Measurements from ENCODE around the gene CLCNKA. TPM values are rescaled to one million over a fixed set of nuclear protein-coding genes. Genes with fewer than 3 reads are reported as not detected.
"Not testable (repeated sequence)": the region's sequence is repeated elsewhere in the genome, so short reads cannot be mapped to it uniquely, and the experiment has no call there.

CLCNKA gene
- total and polyA plus RNA-seq, 7 experiments from 2014 or later, result not detected

DNA sequence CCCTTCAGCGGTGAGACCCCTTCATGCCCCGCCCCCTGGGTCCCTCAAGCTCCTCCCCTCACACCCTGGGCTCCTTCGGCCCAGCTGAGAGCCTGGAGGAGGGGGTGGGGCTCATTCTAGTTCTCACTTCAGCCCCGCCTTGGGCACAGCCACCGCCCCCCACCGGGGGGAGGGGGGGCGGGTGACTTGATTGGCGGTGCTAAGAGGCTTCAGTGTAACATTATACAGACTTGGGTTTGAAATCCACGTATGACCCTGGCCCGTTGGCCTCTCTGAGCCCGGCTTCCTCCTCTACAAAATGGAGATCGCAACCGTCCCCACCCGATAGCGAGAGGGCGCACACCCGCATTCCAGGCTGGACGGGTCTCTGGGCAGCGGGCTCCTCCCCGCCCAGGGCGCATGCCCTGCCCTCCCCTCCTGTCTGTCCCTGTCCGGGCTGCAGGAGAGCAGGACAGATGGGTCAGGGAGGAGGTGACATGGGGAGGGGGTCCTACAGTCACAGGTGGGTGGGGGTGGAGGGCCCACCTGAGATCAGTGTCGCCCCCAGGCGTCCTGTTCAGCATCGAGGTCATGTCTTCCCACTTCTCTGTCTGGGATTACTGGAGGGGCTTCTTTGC, 26.8 kb downstream of the CLCNKA start:
- Mint-ChIP-seq H3K27ac (no peak overlapping the region), H3K4me3 (peak overlapping the region in 8 of 10 donors; percentile 36 to 73 (median 64)), H3K36me3 (no peaks in the 10 kb centered on the region), H3K9me3 (peaks cover 0 to 1% (median 0%) of the 10 kb centered on the region in 11 donors), H3K27me3 (peaks cover 0 to 19% (median 13%) of the 10 kb centered on the region in 5 donors), H3K4me1 (peaks cover 0 to 7% (median 0%) of the 10 kb centered on the region in 7 donors)
- no peaks in the 10 kb centered on the region for H3K27me3 ChIP-seq (ENCODE audit: control insufficient read depth in 2 of 2, insufficient read depth in 2 of 2, low read length in 2 of 2)
- no peak overlapping the region for H3K4me3 ChIP-seq (ENCODE audit: low read length)
- no peaks in the 10 kb centered on the region for H3K36me3 ChIP-seq (ENCODE audit: control insufficient read depth in 2 of 3, insufficient read depth in 3 of 3, low read length in 3 of 3)
- no peaks in the 10 kb centered on the region for H3K9me3 ChIP-seq (ENCODE audit: control insufficient read depth in 2 of 3, low read length in 3 of 3)
- H3K4me1 ChIP-seq (ENCODE audit: control insufficient read depth in 2 of 2, insufficient read depth in 2 of 2, low read length in 2 of 2), result no peaks in the 10 kb centered on the region
- ATAC-seq, result peak; percentile 61
- ChIA-PET POLR2A (no interaction called here), CTCF (no interaction called here)
- intact Hi-C loops (cut with micrococcal nuclease), result no loop called here
- DNase-seq, result peak in 8 of 9 donors; percentile 11 to 51 (median 28)
- H3K27ac ChIP-seq (ENCODE audit: low read depth, low read length), result no peak overlapping the region

DNA sequence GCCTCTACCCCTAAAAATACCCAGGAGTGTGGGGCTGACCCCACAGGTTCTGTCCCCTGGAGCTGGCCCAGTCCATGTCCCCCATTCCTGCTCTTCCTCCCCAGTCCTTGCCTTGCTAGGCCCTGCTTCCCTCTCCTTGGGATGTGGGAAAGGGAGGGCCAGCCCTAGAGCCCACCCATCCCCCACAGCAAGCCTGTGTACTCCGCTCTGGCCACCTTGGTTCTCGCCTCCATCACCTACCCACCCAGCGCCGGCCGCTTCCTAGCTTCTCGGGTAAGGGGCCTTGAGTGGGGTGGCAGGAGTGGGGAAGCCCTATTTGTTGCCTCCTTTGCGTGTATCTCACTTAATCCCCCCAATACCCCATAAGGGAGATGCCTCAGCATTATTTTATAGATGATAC, 28.5 kb downstream of the CLCNKA start:
- POLR2A ChIA-PET, result no interaction called here
- H3K27me3 Mint-ChIP-seq, result peaks cover 0 to 19% (median 11%) of the 10 kb centered on the region in 5 donors
- intact Hi-C loops (cut with micrococcal nuclease), result no loop called here

DNA sequence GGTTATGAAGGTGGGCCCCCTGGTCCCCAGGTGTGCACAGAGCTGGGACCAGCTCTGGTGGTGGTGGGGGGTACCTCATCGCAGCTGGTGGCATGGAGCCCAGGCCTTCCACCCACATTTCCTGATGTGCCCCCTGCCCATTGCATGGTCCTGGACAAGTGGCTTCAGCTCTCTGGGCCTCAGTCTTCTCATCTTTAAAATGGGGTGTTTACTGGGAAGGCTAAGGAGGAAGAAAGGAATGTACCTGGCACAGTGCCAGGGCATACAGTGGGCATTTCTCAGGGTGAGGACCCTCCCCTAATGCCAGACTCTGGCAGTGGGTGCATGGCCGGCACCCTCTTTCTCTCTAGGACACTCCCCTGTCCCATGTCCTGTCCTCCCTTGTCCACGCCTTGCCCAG, 29.2 kb downstream of the CLCNKA start:
- no peaks in the 10 kb centered on the region for H3K9me3 Mint-ChIP-seq
- no peaks in the 10 kb centered on the region for H3K36me3 Mint-ChIP-seq
- no peaks in the 10 kb centered on the region for H3K36me3 ChIP-seq (ENCODE audit: control insufficient read depth in 2 of 3, insufficient read depth in 3 of 3, low read length in 3 of 3)
- no peaks in the 10 kb centered on the region for H3K4me1 ChIP-seq (ENCODE audit: control insufficient read depth in 2 of 2, insufficient read depth in 2 of 2, low read length in 2 of 2)
- H3K4me3 Mint-ChIP-seq, result no peak overlapping the region
- ChIA-PET POLR2A (no interaction called here), CTCF (interaction anchor here (0.5 kb wide), 1 partner anchor 187 kb away, joined by 3 read pairs; no protein-coding TSS in a partner anchor)
- H3K4me1 Mint-ChIP-seq, result peaks cover 3 to 10% (median 4%) of the 10 kb centered on the region in 7 donors
- intact Hi-C loops (cut with micrococcal nuclease), result no loop called here
- no peak for DNase-seq
- no peak overlapping the region for H3K4me3 ChIP-seq (ENCODE audit: low read length)
- H3K27ac ChIP-seq (ENCODE audit: low read depth, low read length), result no peak overlapping the region
- ATAC-seq, result no peak
- no peaks in the 10 kb centered on the region for H3K27me3 ChIP-seq (ENCODE audit: control insufficient read depth in 2 of 2, insufficient read depth in 2 of 2, low read length in 2 of 2)
- H3K27ac Mint-ChIP-seq, result peak overlapping the region in 1 of 9 donors; percentile 20
- no peaks in the 10 kb centered on the region for H3K9me3 ChIP-seq (ENCODE audit: control insufficient read depth in 2 of 3, low read length in 3 of 3)
- peaks cover 0 to 19% (median 11%) of the 10 kb centered on the region in 5 donors for H3K27me3 Mint-ChIP-seq

More for the DNA sequence above, 28.5 kb downstream of the CLCNKA start:
- Histone ChIP-seq H3K9me3 (ENCODE audit: control insufficient read depth in 2 of 3, low read length in 3 of 3) (no peaks in the 10 kb centered on the region), H3K4me1 (ENCODE audit: control insufficient read depth in 2 of 2, insufficient read depth in 2 of 2, low read length in 2 of 2) (no peaks in the 10 kb centered on the region), H3K27me3 (ENCODE audit: control insufficient read depth in 2 of 2, insufficient read depth in 2 of 2, low read length in 2 of 2) (no peaks in the 10 kb centered on the region), H3K27ac (ENCODE audit: low read depth, low read length) (no peak overlapping the region), H3K36me3 (ENCODE audit: control insufficient read depth in 2 of 3, insufficient read depth in 3 of 3, low read length in 3 of 3) (no peaks in the 10 kb centered on the region), H3K4me3 (ENCODE audit: low read length) (no peak overlapping the region)
- peaks cover 0 to under 1% (median 0%) of the 10 kb centered on the region in 11 donors for H3K9me3 Mint-ChIP-seq
- CTCF ChIA-PET, result interaction anchor here (0.5 kb wide), 1 partner anchor 187 kb away, joined by 3 read pairs; no protein-coding TSS in a partner anchor
- H3K27ac Mint-ChIP-seq, result no peak overlapping the region
- no peaks in the 10 kb centered on the region for H3K36me3 Mint-ChIP-seq
- H3K4me3 Mint-ChIP-seq, result peak overlapping the region in 1 of 10 donors; percentile 61
- peaks cover 0 to 7% (median 0%) of the 10 kb centered on the region in 7 donors for H3K4me1 Mint-ChIP-seq
- ATAC-seq, result no peak
- DNase-seq, result no peak

DNA sequence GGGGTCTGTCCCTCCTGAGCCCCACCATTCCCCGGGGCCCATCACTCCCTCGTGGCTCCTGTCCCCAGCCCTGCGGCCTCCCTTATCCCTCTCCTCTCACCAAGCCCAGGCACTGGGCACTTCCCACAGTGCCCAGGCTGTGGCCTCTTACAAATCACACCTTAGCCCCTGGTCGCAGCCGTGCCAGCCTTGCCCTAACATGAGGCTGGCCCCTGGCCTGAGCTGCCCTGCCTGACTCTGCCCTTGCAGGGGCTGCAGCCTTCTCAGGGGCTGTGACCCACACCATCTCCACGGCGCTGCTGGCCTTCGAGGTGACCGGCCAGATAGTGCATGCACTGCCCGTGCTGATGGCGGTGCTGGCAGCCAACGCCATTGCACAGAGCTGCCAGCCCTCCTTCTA, 30.1 kb downstream of the CLCNKA start:
- intact Hi-C loops (cut with micrococcal nuclease); H3K27ac ChIP-seq (ENCODE audit: low read depth, low read length); H3K4me1 ChIP-seq (ENCODE audit: control insufficient read depth in 2 of 2, insufficient read depth in 2 of 2, low read length in 2 of 2); H3K4me3 ChIP-seq (ENCODE audit: low read length); POLR2A ChIA-PET; CTCF ChIA-PET; ATAC-seq; H3K4me3 Mint-ChIP-seq; H3K27me3 ChIP-seq (ENCODE audit: control insufficient read depth in 2 of 2, insufficient read depth in 2 of 2, low read length in 2 of 2); H3K27ac Mint-ChIP-seq; H3K36me3 ChIP-seq (ENCODE audit: control insufficient read depth in 2 of 3, insufficient read depth in 3 of 3, low read length in 3 of 3); H3K36me3 Mint-ChIP-seq; H3K9me3 Mint-ChIP-seq; DNase-seq; H3K9me3 ChIP-seq (ENCODE audit: control insufficient read depth in 2 of 3, low read length in 3 of 3): not testable (repeated sequence)
- Mint-ChIP-seq H3K27me3 (peaks cover 0 to 19% (median 11%) of the 10 kb centered on the region in 5 donors), H3K4me1 (peaks cover 5 to 12% (median 6%) of the 10 kb centered on the region in 7 donors)

DNA sequence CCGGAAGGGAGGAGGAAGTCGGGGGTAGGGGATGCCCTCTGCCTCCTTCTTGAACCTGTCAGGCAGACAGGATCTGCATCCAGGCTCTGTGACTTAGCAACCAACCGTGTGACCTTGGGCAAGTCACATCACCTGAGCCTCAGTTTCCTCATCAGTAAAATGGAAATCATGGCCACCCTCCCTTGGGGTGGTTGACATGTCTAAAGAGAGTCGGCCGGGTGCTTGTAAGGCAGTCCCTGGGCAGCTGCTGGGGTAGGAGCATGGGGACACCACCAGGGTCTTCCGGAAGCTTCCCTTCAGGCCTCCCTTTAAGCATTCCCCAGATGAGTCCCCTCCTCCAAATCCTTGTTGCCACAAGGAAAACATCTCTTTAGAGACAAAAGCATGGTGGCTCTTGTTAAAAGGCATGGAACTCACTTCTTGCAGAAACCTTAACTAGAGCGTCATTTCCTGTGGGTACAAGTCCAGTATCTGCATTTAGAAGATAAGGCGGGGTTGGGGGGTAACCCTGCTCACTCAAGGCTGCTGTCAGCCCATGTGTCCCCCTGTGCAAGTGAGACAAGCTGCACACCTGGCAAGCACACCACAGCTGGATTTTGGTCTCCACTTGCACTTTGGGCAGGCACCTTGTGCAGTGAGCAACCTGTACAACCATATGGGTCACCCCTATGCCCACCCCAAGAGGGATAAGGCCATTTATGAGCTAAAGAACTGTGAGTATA, 32.1 kb downstream of the CLCNKA start:
- CTCF ChIA-PET, result interaction anchor here (0.9 to 2.5 kb wide), 3 partner anchors 238 to 263 kb away, joined by 3 to 8 read pairs (median 8); no protein-coding TSS in a partner anchor
- intact Hi-C loops (cut with micrococcal nuclease), result no loop called here

DNA sequence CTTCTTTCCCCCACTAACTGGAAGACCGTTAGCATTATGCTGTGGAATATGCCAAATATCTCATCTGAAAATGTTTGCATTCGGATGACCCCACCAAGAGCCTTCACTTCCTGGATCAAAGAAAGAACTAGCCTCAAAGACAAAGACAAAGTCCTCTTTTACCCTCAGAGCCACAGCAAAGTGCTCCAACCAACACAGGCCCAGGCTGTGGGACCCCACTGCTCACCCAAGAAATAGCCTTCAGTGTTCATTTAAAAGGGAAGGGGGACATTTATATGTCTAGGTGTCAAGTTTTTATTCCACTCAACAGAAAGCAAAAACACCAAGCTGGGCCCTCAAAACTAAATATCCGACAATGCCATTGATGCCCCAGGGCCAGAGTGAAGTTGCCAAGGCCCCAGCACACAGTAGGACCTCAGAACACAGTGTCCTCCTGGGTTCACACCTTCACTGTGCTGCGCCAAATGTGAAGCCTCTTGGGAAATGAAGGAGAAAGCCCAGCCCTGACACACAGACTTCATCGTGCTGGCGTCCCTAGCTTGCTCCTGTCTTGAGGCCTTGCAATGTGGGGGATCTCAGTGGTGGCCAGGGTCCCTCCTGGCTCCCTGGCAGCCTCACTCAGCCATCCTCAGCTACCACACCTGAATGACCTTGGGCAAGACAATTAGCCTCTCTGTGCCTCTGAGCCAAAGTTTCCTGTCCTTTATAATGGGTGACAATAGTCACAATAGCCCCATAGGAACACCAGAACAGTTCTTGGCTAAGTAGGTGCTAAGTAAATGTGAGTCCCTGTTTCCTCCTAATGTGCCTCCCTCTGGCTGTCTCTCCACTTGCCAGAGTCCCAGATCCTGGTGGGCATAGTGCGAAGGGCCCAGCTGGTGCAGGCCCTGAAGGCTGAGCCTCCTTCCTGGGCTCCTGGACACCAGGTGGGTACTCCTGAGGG, 33.0 kb downstream of the CLCNKA start:
- H3K27me3 ChIP-seq (ENCODE audit: control insufficient read depth in 2 of 2, insufficient read depth in 2 of 2, low read length in 2 of 2), result no peaks in the 10 kb centered on the region
- Mint-ChIP-seq H3K27me3 (peaks cover 0 to 11% (median 6%) of the 10 kb centered on the region in 5 donors), H3K9me3 (no peaks in the 10 kb centered on the region), H3K27ac (no peak overlapping the region), H3K36me3 (no peaks in the 10 kb centered on the region), H3K4me1 (peaks cover 5 to 6% (median 6%) of the 10 kb centered on the region in 7 donors), H3K4me3 (no peak overlapping the region)
- no peak for ATAC-seq
- intact Hi-C loops (cut with micrococcal nuclease), result no loop called here
- ChIA-PET POLR2A (no interaction called here), CTCF (interaction anchor here (0.6 to 2.5 kb wide), 7 partner anchors 45 to 264 kb away, joined by 3 to 10 read pairs (median 5); no protein-coding TSS in a partner anchor)
- no peaks in the 10 kb centered on the region for H3K36me3 ChIP-seq (ENCODE audit: control insufficient read depth in 2 of 3, insufficient read depth in 3 of 3, low read length in 3 of 3)
- H3K4me3 ChIP-seq (ENCODE audit: low read length), result no peak overlapping the region
- no peaks in the 10 kb centered on the region for H3K4me1 ChIP-seq (ENCODE audit: control insufficient read depth in 2 of 2, insufficient read depth in 2 of 2, low read length in 2 of 2)
- no peak overlapping the region for H3K27ac ChIP-seq (ENCODE audit: low read depth, low read length)
- no peak for DNase-seq
- no peaks in the 10 kb centered on the region for H3K9me3 ChIP-seq (ENCODE audit: control insufficient read depth in 2 of 3, low read length in 3 of 3)

More for the DNA sequence above, 32.1 kb downstream of the CLCNKA start:
- Histone ChIP-seq H3K4me3 (ENCODE audit: low read length) (no peak overlapping the region), H3K4me1 (ENCODE audit: control insufficient read depth in 2 of 2, insufficient read depth in 2 of 2, low read length in 2 of 2) (no peaks in the 10 kb centered on the region), H3K27me3 (ENCODE audit: control insufficient read depth in 2 of 2, insufficient read depth in 2 of 2, low read length in 2 of 2) (no peaks in the 10 kb centered on the region), H3K36me3 (ENCODE audit: control insufficient read depth in 2 of 3, insufficient read depth in 3 of 3, low read length in 3 of 3) (no peaks in the 10 kb centered on the region), H3K9me3 (ENCODE audit: control insufficient read depth in 2 of 3, low read length in 3 of 3) (no peaks in the 10 kb centered on the region), H3K27ac (ENCODE audit: low read depth, low read length) (no peak overlapping the region)
- no peak overlapping the region for H3K4me3 Mint-ChIP-seq
- H3K4me1 Mint-ChIP-seq, result peaks cover 5 to 10% (median 6%) of the 10 kb centered on the region in 7 donors
- H3K27me3 Mint-ChIP-seq, result peaks cover 0 to 15% (median 13%) of the 10 kb centered on the region in 5 donors
- ATAC-seq (no peak), DNase-seq (no peak)
- no peaks in the 10 kb centered on the region for H3K36me3 Mint-ChIP-seq
- H3K27ac Mint-ChIP-seq, result peak overlapping the region in 1 of 9 donors; percentile 55
- H3K9me3 Mint-ChIP-seq, result no peaks in the 10 kb centered on the region
- POLR2A ChIA-PET, result no interaction called here
